Measurements from ENCODE around the gene HPSE.

DNA sequence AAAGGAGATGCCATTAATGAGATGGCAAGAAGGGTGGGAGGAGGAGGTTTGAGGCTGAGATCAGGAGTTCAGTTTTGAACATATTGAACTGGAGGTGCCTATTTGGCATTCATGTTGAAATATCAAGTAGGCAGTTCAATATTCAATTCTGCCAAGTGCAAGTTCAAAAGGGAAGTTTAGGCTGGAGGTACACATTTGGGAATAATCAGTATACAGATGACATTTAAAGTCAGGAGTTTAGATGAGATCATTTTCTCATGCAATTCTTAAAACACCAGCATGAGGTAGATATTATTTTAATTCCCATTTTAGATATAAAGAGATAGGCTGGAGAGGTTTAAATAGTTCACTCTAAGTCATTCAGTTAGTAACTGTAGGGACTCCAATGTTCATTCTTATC is 76.2 kb downstream of the HPSE start:
- TF ChIP-seq, protein P1, sequence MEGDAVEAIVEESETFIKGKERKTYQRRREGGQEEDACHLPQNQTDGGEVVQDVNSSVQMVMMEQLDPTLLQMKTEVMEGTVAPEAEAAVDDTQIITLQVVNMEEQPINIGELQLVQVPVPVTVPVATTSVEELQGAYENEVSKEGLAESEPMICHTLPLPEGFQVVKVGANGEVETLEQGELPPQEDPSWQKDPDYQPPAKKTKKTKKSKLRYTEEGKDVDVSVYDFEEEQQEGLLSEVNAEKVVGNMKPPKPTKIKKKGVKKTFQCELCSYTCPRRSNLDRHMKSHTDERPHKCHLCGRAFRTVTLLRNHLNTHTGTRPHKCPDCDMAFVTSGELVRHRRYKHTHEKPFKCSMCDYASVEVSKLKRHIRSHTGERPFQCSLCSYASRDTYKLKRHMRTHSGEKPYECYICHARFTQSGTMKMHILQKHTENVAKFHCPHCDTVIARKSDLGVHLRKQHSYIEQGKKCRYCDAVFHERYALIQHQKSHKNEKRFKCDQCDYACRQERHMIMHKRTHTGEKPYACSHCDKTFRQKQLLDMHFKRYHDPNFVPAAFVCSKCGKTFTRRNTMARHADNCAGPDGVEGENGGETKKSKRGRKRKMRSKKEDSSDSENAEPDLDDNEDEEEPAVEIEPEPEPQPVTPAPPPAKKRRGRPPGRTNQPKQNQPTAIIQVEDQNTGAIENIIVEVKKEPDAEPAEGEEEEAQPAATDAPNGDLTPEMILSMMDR (IDR thresholded peaks at IDR 0.05; ENCODE audit: low read depth, low read length), result no peak
- TF ChIP-seq EZH2phosphoT487 (IDR thresholded peaks at IDR 0.05; ENCODE audit: low read depth), result no peak

All from OCI-LY3 (cell line).